ENCODE measurements around the gene PCK2.

DNA sequence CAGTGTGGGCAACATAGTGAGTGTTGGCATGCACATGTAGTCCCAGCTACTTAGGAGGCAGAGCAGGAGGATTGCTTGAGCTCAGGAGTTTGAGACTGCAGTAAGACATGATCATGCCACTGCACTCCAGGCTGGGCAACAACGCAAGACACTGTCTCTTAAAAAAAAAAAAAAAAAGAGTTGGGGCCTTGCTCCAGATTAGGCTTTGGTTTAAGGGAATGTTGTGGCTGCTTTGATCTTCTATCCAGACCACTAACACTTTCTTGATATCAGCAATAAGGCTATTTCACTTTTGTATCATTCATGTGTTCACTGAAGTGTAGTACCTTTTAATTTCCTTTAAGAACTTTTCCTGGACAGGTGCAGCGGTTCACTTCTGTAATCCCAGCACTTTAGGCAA, 33.6 kb downstream of the PCK2 start:
- no peak for TF ChIP-seq MZF1 (tag by site-specific recombination; IDR thresholded peaks at IDR 0.05; ENCODE audit: borderline replicate concordance)
- TF ChIP-seq CTCF (tag by site-specific recombination; IDR thresholded peaks at IDR 0.05): no peak
- TF ChIP-seq ZNF629 (tag by site-specific recombination; IDR thresholded peaks at IDR 0.05): no peak
- no peak for TF ChIP-seq ZNF2 (tag by site-specific recombination; IDR thresholded peaks at IDR 0.05)
- TF ChIP-seq ZNF121 (tag by site-specific recombination; IDR thresholded peaks at IDR 0.05): no peak
- TF ChIP-seq REPIN1 (tag by site-specific recombination; IDR thresholded peaks at IDR 0.05; ENCODE audit: low read depth): no peak

Data from HEK293 (cell line).